Panc1 (cell line): ENCODE measurements around the gene CACNA2D3.

Experiments
- CTCF ChIP-seq: fragments of 450-650 bp; IDR thresholded peaks from 2 replicates; pipeline ENCODE4 v1.5.1; 2017; ENCODE audit warnings: mild to moderate bottlenecking
- REST ChIP-seq, 2 experiments: IDR thresholded peaks; 2 replicates each; pipeline ENCODE4 v1.6.1; 2011 to 2012; ENCODE audit warnings: low read depth in 2 of 2, control low read depth in 1 of 2, low read length in 1 of 2, mild to moderate bottlenecking in 1 of 2, moderate library complexity in 1 of 2; ENCODE audit not compliant: insufficient read depth in 1 of 2
- SIN3A ChIP-seq: IDR thresholded peaks from 2 replicates; pipeline ENCODE4 v1.6.1; 2012; ENCODE audit warnings: low read depth, mild to moderate bottlenecking, low read length, moderate library complexity, borderline replicate concordance; ENCODE audit not compliant: insufficient read depth

GRCh38 chr3:54240309-54240708 lies 118.0 kb downstream of the CACNA2D3 start:
- TF ChIP-seq CTCF: no peak
- no peak for TF ChIP-seq SIN3A
- TF ChIP-seq REST (IDR thresholded peaks at IDR 0.05; ENCODE audit: insufficient read depth in 1 of 2, low read depth in 2 of 2, low read length in 1 of 2): no peak
